ENCODE data around the gene HIF1A. TPM values are rescaled to one million over a fixed set of nuclear protein-coding genes. Genes with fewer than 3 reads are reported as not detected.

HIF1A gene
- total and polyA plus RNA-seq, 2 of the 8 experiments (the other 6 are each of a cell fraction or from before 2014, with no cell fraction given), result 54.8 to 175 TPM

- Histone ChIP-seq H3K18ac (ENCODE audit: extremely low read depth, low read length) (no peak overlapping the region), H2BK5ac (ENCODE audit: low read depth, low read length) (no peak overlapping the region), H3K4ac (replicated peaks; ENCODE audit: insufficient read length, low read depth, low read length) (no peak overlapping the region), H3K4me3 (ENCODE audit: extremely low read depth in 1 of 4, insufficient read depth in 2 of 4, low read depth in 3 of 4, low read length in 4 of 4) (peak overlapping the region in 1 of 4 experiments; percentile 32; a peak in 1 of 8 replicates), H3K27me3 (replicated peaks in 1 of 4; ENCODE audit: control insufficient read depth in 3 of 4, extremely low read depth in 1 of 4, insufficient read depth in 3 of 4, low read length in 3 of 4) (no peaks in the 10 kb centered on the region), H4K91ac (replicated peaks; ENCODE audit: insufficient read length, low read length) (no peak overlapping the region), H3K4me2 (ENCODE audit: insufficient read depth in 1 of 2, low read depth in 2 of 2, low read length in 2 of 2) (peak overlapping the region in 1 of 2 experiments; percentile 64; a peak in 2 of 4 replicates), H2BK120ac (replicated peaks; ENCODE audit: low read depth, low read length) (no peak overlapping the region), H3K79me2 (ENCODE audit: control insufficient read depth in 1 of 2, insufficient read depth in 2 of 2, low read length in 2 of 2) (peaks cover 74 to 95% of the 10 kb centered on the region in 2 experiments), H3K56ac (replicated peaks; ENCODE audit: insufficient read length, low read depth, low read length) (no peak overlapping the region), H3K9ac (replicated peaks in 1 of 4; ENCODE audit: extremely low read depth in 1 of 4, low read depth in 3 of 4, low read length in 3 of 4) (no peak overlapping the region), H2AFZ (ENCODE audit: low read length) (no peak overlapping the region), H4K5ac (ENCODE audit: insufficient read length, low read depth, low read length) (no peak overlapping the region), H3K79me1 (ENCODE audit: low read depth, low read length) (no peaks in the 10 kb centered on the region), H3K36me3 (ENCODE audit: control insufficient read depth in 2 of 4, insufficient read depth in 4 of 4, low read length in 3 of 4) (no peaks in the 10 kb centered on the region), H3K9me3 (ENCODE audit: insufficient read depth in 2 of 2, low read depth in 1 of 2, low read length in 1 of 2) (no peaks in the 10 kb centered on the region), H2BK15ac (ENCODE audit: low read length) (no peak overlapping the region), H2BK20ac (ENCODE audit: low read length) (no peak overlapping the region), H3K23me2 (ENCODE audit: low read depth, low read length) (0 out of 2 replicates have a peak, but pooled peaks cover 2% of the 10 kb centered on the region), H2AK5ac (ENCODE audit: low read depth, low read length) (no peak overlapping the region), H4K20me1 (replicated peaks in 1 of 2; ENCODE audit: control insufficient read depth in 1 of 2, insufficient read depth in 2 of 2, low read length in 2 of 2) (peaks cover 21 to 28% of the 10 kb centered on the region in 2 experiments), H4K8ac (ENCODE audit: extremely low read depth, insufficient read depth, low read length) (no peak overlapping the region), H3K23ac (ENCODE audit: insufficient read length) (no peak overlapping the region), H3K27ac (ENCODE audit: low read depth, low read length) (no peak overlapping the region), H2BK12ac (ENCODE audit: low read depth, low read length) (no peak overlapping the region), H3K14ac (ENCODE audit: insufficient read length) (no peak overlapping the region), H3K4me1 (replicated peaks in 1 of 4; ENCODE audit: control insufficient read depth in 3 of 4, insufficient read depth in 4 of 4, low read length in 3 of 4) (peaks cover 0 to 7% (median 1%) of the 10 kb centered on the region in 4 experiments; a peak in 4 of 7 replicates)
- WGBS, 2 experiments (ENCODE audit: extremely low coverage in 1 of 2, insufficient coverage in 1 of 2, insufficient read length in 1 of 2, insufficient replicate concordance in 2 of 2, low coverage in 1 of 2, low lambda C conversion rate in 2 of 2, missing lambda C conversion rate in 1 of 2), result 90% methylated on average over 2 of the region's 2 CpGs; no CpG with 5 or more reads in 1 of the 2 experiments
- POLR2A ChIA-PET (ENCODE audit: partially characterized antibody), result interaction anchor here (0.6 to 1.6 kb wide), 4 partner anchors 11 to 72 kb away, joined by 3 to 5 read pairs (median 4); no protein-coding TSS in a partner anchor
- FAIRE-seq (no peak), DNase-seq (ENCODE audit: low read depth in 1 of 2, low spot score in 2 of 2) (no peak)
- CTCF ChIA-PET (ENCODE audit: partially characterized antibody), result interaction anchor here (1.0 kb wide), 1 partner anchor 102 kb away, joined by 3 read pairs; no protein-coding TSS in a partner anchor
- TF ChIP-seq RNF2 (IDR thresholded peaks at IDR 0.05; ENCODE audit: borderline replicate concordance, low read depth, low read length, missing control alignments, poor library complexity, severe bottlenecking), result no peak
- TF ChIP-seq CEBPB (IDR thresholded peaks at IDR 0.05; ENCODE audit: low read depth, low read length), result no peak
- no peak for TF ChIP-seq ZNF274 (IDR thresholded peaks at IDR 0.05; ENCODE audit: borderline replicate concordance, extremely low read depth, low read length)
- TF ChIP-seq CBX5 (IDR thresholded peaks at IDR 0.05; ENCODE audit: low read depth, low read length), result no peak
- no peak for TF ChIP-seq KDM5A (IDR thresholded peaks at IDR 0.05; ENCODE audit: low read length)
- no peak for TF ChIP-seq BCL11A (IDR thresholded peaks at IDR 0.05; ENCODE audit: low read depth in 2 of 2, low read length in 2 of 2)
- no peak for TF ChIP-seq BRCA1 (IDR thresholded peaks at IDR 0.05; ENCODE audit: low read depth, low read length)
Measured at GRCh38 chr14:61700104-61700886, 5.0 kb downstream of the HIF1A start.
